ENCODE results near the gene TBL1X.
A peak's percentile ranks its signal among the peaks of the same experiment; 100 is the strongest.

TBL1X gene

GRCh38 chrX:9510980-9511379 is 46.1 kb downstream of the TBL1X start:
- no peak overlapping the region for H3K27ac Mint-ChIP-seq
- no peak overlapping the region for H3K4me3 Mint-ChIP-seq
- H3K36me3 Mint-ChIP-seq: peaks cover 20% of the 10 kb centered on the region
- H3K9me3 Mint-ChIP-seq: no peaks in the 10 kb centered on the region
- H3K4me1 Mint-ChIP-seq: peaks cover 34% of the 10 kb centered on the region
- no peaks in the 10 kb centered on the region for H3K27me3 Mint-ChIP-seq

GRCh38 chrX:9515489-9515888 is 50.6 kb downstream of the TBL1X start:
- H3K36me3 Mint-ChIP-seq: peaks cover 10% of the 10 kb centered on the region

DNA sequence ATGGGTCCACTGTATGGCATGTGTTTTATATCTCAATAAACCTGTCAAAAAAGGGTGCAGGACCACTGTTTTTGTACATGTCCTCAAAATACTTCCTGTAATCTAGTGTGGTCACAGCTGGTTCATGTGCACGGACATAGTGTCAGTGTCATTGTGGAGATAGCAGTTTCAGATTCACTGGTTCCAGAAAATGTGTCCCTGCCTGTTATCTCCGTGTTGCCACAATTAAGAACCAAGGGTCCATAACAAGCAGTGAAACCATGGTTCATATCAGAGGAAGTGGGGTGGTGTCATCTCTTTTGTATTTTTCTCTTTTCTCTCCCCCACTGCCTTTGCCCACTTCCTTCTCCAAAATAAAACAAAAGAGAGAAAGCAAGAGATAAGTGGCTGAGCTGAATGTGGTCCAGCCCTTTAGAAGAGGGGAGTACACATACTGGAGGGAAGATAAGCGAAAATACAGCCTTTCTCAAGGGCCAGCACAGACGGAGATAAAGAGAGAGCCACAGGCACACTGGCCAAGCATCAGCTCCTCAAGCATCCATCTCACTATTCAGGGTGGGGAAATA is 51.2 kb downstream of the TBL1X start:
- H3K4me1 Mint-ChIP-seq: peaks cover 63% of the 10 kb centered on the region
- no peaks in the 10 kb centered on the region for H3K9me3 Mint-ChIP-seq
- H3K4me3 Mint-ChIP-seq: no peak overlapping the region
- H3K36me3 Mint-ChIP-seq: peaks cover 10% of the 10 kb centered on the region
- no peak overlapping the region for H3K27ac Mint-ChIP-seq
- H3K27me3 Mint-ChIP-seq: no peaks in the 10 kb centered on the region

More at GRCh38 chrX:9515489-9515888, 50.6 kb downstream of the TBL1X start:
- H3K9me3 Mint-ChIP-seq: no peaks in the 10 kb centered on the region
- H3K4me3 Mint-ChIP-seq: no peak overlapping the region
- H3K27me3 Mint-ChIP-seq: no peaks in the 10 kb centered on the region
- peaks cover 58% of the 10 kb centered on the region for H3K4me1 Mint-ChIP-seq
- no peak overlapping the region for H3K27ac Mint-ChIP-seq

- Mint-ChIP-seq H3K4me3 (no peak overlapping the region), H3K36me3 (peaks cover 9% of the 10 kb centered on the region), H3K27me3 (no peaks in the 10 kb centered on the region), H3K27ac (no peak overlapping the region), H3K9me3 (no peaks in the 10 kb centered on the region), H3K4me1 (peaks cover 66% of the 10 kb centered on the region)
These were observed 51.8 kb downstream of the TBL1X start for GRCh38 chrX:9516635-9517034.

DNA sequence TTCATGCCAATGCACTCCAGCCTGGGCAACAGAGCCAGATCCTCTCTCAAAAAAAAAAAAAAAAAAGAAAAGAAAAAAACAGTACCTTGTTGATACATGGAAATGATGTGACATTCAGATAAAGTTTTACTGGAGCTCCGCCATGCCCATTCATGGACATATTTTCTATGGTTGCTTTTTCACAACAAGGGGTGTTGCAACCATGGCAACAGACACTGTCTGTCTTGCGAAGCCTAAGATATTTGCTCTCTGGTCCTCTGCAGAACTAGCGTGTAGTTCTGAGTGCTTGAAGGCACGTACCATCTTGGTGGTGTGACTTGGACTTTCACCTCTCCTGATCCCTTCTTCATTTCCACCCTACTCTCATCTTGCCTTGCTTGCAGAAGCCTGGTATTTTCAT is 53.2 kb downstream of the TBL1X start:
- no peaks in the 10 kb centered on the region for H3K9me3 Mint-ChIP-seq
- peaks cover 7% of the 10 kb centered on the region for H3K36me3 Mint-ChIP-seq
- no peak overlapping the region for H3K27ac Mint-ChIP-seq
- H3K4me3 Mint-ChIP-seq: no peak overlapping the region
- H3K27me3 Mint-ChIP-seq: no peaks in the 10 kb centered on the region
- H3K4me1 Mint-ChIP-seq: peaks cover 66% of the 10 kb centered on the region

DNA sequence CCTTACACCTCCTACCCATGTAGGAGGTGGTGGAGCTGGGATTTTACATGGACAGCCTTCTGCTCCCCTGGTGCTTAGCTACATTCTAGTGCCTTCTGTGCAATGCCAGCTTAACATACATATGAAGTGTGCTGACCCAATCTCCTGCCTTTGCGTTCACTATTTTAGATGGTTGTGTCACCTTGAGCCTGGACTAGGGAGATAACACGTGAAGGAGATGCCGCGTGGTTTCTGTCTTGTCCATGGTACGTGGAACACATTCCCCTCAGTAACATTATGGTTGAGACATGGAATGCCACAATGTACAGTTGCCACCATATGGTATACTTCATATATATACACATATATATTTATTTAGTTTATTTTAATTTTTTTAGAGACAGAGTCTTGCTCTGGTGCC is 54.0 kb downstream of the TBL1X start:
- Mint-ChIP-seq H3K27me3 (no peaks in the 10 kb centered on the region), H3K27ac (no peak overlapping the region), H3K4me1 (peaks cover 60% of the 10 kb centered on the region), H3K9me3 (no peaks in the 10 kb centered on the region), H3K4me3 (no peak overlapping the region), H3K36me3 (peaks cover 2% of the 10 kb centered on the region)

GRCh38 chrX:9519546-9520216 is 54.8 kb downstream of the TBL1X start:
- Mint-ChIP-seq H3K27me3 (no peaks in the 10 kb centered on the region), H3K4me1 (peaks cover 59% of the 10 kb centered on the region), H3K27ac (no peak overlapping the region), H3K9me3 (no peaks in the 10 kb centered on the region), H3K4me3 (no peak overlapping the region), H3K36me3 (no peaks in the 10 kb centered on the region)

GRCh38 chrX:9520217-9520590 is 55.3 kb downstream of the TBL1X start:
- Mint-ChIP-seq H3K36me3 (no peaks in the 10 kb centered on the region), H3K9me3 (no peaks in the 10 kb centered on the region), H3K4me1 (peaks cover 59% of the 10 kb centered on the region), H3K27ac (peak overlapping the region; percentile 19), H3K27me3 (no peaks in the 10 kb centered on the region), H3K4me3 (no peak overlapping the region)

DNA sequence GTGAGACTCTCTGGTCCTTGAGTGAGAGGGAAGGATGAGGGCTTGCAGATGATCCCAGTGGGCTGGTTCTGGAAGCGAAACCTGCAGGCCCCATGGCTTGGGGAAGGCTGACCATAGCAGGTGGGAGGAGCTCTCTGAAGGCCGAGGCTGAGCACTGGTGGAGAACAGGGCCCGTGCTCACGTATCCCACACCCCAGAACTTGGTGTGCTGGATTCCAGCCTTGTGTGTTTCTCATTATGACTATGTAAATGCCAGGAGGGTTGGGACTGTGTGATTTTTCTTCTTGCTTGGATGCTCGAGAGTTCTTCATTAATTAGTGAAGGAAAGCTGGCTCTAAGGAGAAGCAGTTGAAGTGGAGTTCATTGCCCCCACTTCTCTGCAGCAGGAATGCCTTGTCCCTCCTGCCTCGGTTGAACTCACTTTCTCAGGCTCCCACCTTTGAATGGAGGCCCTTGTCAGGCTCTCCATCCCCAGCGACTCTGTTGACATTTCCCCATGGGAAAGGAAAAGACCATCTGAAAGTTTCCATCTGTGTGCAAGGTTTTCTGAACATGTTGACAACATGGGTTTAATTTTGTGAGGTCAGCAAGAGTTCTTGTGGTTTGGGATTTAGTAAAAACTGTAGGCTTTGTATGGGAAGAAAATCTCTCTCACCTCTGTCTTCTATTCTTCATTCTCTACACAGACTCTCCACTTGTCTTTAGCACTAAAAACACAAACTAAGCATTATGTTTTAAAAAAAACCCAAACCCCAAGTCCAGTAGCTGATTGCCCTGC is 57.7 kb downstream of the TBL1X start:
- Mint-ChIP-seq H3K4me1 (peaks cover 49% of the 10 kb centered on the region), H3K9me3 (no peaks in the 10 kb centered on the region), H3K4me3 (no peak overlapping the region), H3K27ac (no peak overlapping the region), H3K27me3 (no peaks in the 10 kb centered on the region), H3K36me3 (no peaks in the 10 kb centered on the region)

- H3K9me3 Mint-ChIP-seq: no peaks in the 10 kb centered on the region
- H3K36me3 Mint-ChIP-seq: no peaks in the 10 kb centered on the region
- H3K27me3 Mint-ChIP-seq: no peaks in the 10 kb centered on the region
- peak overlapping the region; percentile 42 for H3K4me3 Mint-ChIP-seq
- peak overlapping the region; percentile 14 for H3K27ac Mint-ChIP-seq
- peaks cover 53% of the 10 kb centered on the region for H3K4me1 Mint-ChIP-seq
These were observed 60.8 kb downstream of the TBL1X start for GRCh38 chrX:9525511-9526248.

DNA sequence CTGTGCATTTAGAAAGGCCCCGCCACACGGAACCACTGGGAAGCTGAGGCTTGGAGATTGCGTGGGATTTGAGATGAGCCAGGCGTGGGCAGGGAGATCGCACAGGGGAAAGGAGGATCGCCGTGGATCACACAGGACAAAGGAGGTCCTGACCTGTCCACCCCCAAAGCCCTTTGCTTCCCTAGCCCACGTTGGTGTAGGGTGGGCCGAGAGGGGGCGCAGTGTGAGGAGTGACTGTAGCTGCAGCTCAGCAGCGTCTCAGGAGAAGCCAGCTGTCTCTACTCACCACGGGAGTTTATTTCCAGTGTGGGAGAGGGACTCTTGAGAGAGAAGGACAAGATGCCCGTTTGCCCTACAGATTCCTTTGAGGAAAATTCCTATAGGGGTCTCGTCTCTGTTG is 62.1 kb downstream of the TBL1X start:
- H3K36me3 Mint-ChIP-seq: no peaks in the 10 kb centered on the region
- H3K4me1 Mint-ChIP-seq: peaks cover 50% of the 10 kb centered on the region
- H3K27ac Mint-ChIP-seq: no peak overlapping the region
- no peaks in the 10 kb centered on the region for H3K9me3 Mint-ChIP-seq
- no peak overlapping the region for H3K4me3 Mint-ChIP-seq
- H3K27me3 Mint-ChIP-seq: no peaks in the 10 kb centered on the region

- no peak overlapping the region for H3K4me3 Mint-ChIP-seq
- peaks cover 61% of the 10 kb centered on the region for H3K4me1 Mint-ChIP-seq
- no peaks in the 10 kb centered on the region for H3K27me3 Mint-ChIP-seq
- no peak overlapping the region for H3K27ac Mint-ChIP-seq
- H3K9me3 Mint-ChIP-seq: no peaks in the 10 kb centered on the region
- H3K36me3 Mint-ChIP-seq: no peaks in the 10 kb centered on the region
These were observed 63.6 kb downstream of the TBL1X start for GRCh38 chrX:9528498-9528897.

DNA sequence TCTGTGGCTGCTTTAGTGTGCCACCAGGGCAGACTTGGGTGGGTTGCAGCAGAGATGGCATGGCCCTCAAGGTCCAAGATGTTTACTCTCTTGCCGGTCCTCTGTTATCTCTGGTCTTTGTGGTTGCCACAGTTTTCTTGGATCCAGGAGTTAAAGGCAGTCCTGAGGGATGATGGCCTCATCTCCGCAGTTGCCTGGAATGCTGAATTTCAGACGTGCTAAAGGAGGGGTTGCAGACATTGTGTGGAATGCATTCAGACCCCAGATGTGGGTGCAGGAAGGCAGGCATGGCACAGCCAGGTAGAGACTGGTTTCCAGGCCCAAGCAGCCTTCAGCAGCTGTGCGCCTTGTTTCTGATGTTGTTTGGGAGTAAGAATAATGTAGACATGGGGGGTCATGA is 64.4 kb downstream of the TBL1X start:
- Mint-ChIP-seq H3K4me1 (peaks cover 66% of the 10 kb centered on the region), H3K9me3 (no peaks in the 10 kb centered on the region), H3K27me3 (no peaks in the 10 kb centered on the region), H3K27ac (peak overlapping the region; percentile 8), H3K4me3 (no peak overlapping the region), H3K36me3 (no peaks in the 10 kb centered on the region)

GRCh38 chrX:9530848-9531274 is 66.0 kb downstream of the TBL1X start:
- Mint-ChIP-seq H3K27ac (peak overlapping the region; percentile 47), H3K4me1 (peaks cover 63% of the 10 kb centered on the region)

GRCh38 chrX:9532349-9532748 is 67.5 kb downstream of the TBL1X start:
- Mint-ChIP-seq H3K4me3 (no peak overlapping the region), H3K36me3 (no peaks in the 10 kb centered on the region), H3K27ac (no peak overlapping the region), H3K4me1 (peaks cover 60% of the 10 kb centered on the region), H3K27me3 (no peaks in the 10 kb centered on the region), H3K9me3 (no peaks in the 10 kb centered on the region)

More at GRCh38 chrX:9530848-9531274, 66.0 kb downstream of the TBL1X start:
- no peaks in the 10 kb centered on the region for H3K9me3 Mint-ChIP-seq
- H3K36me3 Mint-ChIP-seq: no peaks in the 10 kb centered on the region
- H3K27me3 Mint-ChIP-seq: no peaks in the 10 kb centered on the region
- peak overlapping the region; percentile 66 for H3K4me3 Mint-ChIP-seq

DNA sequence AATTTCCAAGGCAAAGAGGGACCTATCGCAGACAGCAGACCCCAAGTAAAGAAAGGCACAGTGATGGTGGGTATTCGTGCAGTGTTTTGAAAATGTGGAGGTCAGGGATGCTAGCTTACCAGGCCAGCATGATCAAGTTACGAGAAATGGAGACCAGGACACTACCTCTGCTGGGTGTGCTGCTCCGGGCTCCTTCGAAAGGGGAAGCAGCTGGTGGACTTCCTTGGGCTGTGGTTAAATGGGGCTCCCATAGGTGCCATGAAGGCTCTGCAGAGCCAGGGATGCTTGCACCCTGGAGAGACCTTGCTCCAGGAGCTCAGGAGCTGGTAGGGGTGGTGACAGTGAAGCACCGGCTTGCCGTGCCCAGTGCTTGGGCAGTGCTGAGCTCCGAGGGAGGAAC is 68.8 kb downstream of the TBL1X start:
- peaks cover 63% of the 10 kb centered on the region for H3K4me1 Mint-ChIP-seq
- no peak overlapping the region for H3K27ac Mint-ChIP-seq
- no peaks in the 10 kb centered on the region for H3K9me3 Mint-ChIP-seq
- no peaks in the 10 kb centered on the region for H3K27me3 Mint-ChIP-seq
- no peak overlapping the region for H3K4me3 Mint-ChIP-seq
- no peaks in the 10 kb centered on the region for H3K36me3 Mint-ChIP-seq
